HG03139 (cell line): ENCODE results near the gene DENND5A.
"Not testable (repeated sequence)": the region's sequence is repeated elsewhere in the genome, so short reads cannot be mapped to it uniquely, and the experiment has no call there.

ENCODE experiments used
- ATAC-seq: cut with Tn5 transposase; IDR thresholded peaks from one replicate; pipeline ENCODE4 v1.9.1; 2021; ENCODE audit not compliant: unreplicated experiment

DENND5A gene

DNA sequence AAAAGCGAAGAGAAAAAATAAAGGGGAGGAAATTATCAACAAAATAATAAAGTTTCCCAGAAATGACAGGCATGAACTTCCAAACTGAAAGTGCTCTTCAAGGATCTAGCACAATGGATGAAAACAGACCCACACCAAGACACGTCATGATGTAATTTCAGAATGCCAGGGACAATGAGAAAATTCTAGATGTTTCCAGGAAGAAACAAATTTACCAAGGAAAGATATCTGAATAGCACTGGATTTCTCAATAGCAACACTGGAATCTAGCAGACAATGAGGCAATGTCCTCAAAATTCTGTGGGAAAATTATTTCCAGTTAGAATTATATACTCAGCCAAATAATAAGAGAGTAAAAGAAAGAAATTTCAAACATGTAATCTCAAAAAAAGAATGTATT lies 46.0 kb downstream of the DENND5A start:
- no peak for ATAC-seq

DNA sequence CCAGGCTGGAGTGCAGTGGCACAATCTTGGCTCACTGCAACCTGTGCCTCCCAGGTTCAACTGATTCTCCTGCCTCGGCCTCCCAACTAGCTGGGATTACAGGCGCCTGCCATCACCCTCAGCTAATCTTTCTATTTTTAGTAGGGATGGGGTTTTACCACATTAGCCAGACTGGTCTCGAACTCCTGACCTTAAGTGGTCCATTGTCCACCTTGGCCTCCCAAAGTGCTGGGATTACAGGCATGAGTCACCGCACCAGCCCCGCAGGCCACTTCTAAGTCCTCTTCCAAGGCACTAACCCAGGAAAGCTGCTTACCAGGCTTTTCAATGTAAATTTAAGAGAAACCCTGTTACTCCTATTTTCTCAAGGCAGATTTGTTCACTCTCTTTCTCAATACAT lies 50.4 kb downstream of the DENND5A start:
- ATAC-seq: no peak

DNA sequence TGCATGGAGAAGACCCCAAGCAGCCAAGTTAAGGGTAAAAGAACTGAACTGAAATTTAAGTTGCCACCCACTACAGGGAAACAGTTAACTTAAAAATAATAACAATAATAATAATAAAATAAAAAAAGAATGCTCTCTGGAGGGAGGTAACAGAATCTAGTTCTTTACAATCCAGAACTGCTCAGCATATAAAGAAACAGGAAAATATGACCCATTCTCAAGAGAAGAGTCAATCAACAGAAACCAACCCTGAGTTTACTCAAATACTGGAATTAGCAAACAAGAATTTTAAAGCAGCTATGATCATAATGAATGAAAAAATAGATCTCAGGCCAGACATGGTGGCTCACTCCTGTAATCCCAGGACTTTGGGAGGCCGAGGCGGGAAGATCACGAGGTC lies 53.8 kb downstream of the DENND5A start:
- no peak for ATAC-seq

DNA sequence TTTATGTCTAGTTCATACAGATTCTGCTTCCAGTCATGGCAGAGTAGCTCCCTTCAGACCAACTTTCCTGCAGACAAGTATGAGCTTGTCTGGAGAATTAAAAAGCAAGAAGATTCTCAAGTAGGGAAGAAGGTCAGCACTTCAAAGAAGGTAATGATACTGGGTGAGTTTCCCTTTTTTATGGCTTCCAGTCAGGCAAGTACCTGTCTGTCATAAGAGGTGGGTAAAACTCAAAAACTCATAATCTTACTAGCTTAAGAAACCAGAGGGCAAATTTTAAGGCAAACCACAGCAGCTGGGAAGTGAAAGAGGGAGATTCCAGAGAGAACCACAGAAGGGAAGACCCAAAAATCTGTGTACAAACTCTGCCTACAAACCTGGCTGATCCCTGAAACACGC lies 54.2 kb downstream of the DENND5A start:
- no peak for ATAC-seq

DNA sequence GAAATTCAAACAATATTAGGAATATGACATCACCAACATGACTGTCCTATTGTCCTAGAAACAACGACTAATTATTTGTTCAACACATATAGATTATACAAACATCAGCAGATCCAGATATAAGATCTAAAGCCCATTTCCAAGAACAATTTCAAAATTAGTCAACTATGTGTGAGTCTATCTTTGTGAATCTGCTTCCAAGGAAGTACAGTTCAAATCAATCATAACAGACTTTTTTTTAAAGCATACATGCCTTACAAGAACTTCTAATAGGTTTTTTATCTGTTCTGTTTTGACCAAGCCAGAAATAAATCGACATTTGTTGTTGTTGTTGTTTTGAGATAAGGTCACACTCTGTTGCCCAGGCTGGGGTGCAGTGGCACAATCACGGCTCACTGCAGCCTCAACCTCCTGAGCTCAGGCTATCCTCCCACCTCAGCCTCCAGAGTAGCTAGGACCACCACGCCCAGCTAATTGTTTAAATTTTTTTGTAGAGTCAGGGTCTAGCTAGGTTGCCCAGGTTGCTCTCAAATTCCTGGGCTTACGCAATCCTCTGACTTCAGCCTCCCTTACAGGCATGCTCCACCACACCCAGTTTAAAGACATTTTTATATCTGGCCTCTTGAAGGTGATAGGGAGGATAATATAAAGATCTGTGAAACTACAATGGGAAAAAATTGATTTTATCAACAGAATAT lies 54.8 kb downstream of the DENND5A start:
- ATAC-seq: no peak

DNA sequence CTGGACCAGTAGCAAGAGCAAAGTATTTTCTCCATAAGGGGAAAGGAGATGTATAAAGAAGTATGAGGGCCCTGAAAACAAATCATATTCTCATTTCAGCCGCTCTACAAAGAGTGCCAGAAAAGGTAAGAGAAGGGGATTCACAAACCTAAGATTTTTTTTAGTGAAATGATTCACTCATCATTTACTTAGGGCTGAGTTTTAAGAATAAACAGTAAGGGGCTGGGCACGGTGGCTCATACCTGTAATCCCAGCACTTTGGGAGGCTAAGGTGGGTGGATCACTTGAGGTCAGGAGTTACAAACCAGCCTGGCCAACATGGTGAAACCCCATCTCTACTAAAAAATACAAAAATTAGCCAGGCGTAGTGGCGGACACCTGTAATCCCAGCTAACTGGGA lies 55.5 kb downstream of the DENND5A start:
- not testable (repeated sequence) for ATAC-seq

DNA sequence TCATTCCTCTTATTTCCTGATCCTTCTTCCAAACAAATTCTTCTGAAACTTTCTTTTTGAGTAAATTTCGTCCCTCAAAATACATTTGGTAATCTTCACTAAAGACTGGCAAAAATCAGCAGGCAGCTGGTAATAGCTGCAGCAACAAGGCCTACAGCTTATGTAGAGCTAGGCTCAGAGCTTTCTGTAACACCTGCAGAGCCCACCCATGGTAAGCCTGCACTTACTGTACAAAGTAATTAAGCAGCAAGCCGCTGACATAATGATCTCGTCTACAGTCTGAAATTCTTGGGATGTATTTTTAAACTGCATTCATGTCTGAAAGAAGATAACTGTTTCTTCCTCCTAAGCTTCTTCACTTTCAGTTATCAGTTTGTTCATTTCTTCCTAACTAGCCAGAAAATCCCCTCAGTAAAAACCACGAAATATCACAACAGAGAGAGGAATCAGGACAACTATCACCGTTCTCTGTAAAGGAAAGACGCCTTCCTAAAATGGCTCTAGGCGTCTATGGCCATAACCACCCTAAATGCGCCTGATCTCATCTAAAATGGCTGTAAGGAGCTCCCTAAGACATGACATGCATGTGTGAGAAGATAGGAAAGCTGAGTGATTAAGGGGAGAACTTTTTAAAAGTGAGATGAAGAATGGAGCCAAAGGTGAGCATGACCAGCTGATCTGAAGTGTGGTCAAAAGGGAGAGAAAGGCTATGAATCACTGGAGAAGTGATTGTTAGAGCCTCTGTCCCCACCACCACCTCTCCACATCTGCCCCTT lies 56.2 kb downstream of the DENND5A start:
- no peak for ATAC-seq

DNA sequence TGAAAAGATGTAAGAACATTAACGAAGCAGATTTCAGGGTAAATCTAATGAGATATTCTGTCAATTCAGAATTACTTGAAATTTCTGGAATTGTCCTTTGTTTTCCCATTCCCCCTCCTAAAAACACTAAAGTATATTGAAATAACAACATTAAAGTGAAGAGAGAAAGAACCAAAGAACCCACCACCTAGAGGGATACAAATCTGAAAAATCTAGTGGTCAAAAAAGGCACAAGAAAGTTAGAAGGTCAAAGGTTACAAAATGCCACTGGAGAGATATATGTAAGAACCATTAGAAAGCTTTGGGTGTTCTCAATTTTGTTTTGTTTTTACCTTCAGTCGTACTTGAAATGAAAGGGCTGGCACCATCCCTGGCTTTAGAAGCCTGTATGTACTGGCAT lies 57.9 kb downstream of the DENND5A start:
- ATAC-seq: no peak

DNA sequence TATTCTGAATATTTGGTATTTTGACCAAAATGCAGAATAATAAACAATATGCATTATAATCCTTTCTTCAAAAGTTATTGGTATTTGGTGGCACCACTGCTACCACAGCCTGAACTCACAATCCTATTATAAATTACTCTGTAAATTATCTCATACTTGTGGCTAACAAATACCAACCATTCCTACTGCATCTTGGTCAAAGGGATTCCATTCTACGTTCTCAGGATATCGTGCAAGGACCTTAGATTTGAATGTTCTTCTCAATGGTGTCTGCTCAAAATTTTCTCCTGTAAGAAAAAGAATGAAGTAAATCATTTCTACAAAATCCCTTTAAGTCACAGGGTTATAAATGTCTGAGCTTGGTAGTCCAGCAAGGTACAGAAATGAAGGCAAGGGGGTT lies 58.7 kb downstream of the DENND5A start:
- no peak for ATAC-seq

DNA sequence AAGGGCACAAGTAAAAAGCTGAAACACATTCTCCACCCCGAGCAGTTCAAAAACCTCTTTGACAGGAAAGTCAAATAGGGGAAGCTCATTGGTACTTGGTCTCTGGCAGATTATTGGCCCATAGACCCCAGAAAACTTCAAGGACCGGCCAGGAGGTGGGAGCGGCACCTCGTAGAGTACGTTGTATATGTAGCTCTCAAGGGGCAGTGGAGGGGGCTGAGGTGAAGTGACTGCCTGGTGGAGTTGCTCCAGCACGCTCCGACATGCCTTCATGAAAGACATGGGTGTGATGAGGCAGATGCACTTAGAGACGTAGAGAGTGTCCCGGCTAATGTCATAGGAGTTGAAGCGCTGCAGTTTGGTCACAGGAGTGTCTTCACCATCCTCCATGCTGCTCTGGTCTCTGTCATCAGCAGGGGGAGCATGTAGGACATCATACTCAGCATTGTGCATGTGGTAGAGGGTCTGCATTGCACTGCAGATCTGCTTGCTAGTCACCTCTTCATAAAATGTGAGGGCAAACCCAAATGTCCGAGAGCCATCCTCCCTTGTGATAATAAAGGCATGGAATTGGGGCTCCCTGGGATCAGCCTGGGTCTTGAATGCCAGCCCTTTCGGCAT lies 61.3 kb downstream of the DENND5A start:
- ATAC-seq: no peak

DNA sequence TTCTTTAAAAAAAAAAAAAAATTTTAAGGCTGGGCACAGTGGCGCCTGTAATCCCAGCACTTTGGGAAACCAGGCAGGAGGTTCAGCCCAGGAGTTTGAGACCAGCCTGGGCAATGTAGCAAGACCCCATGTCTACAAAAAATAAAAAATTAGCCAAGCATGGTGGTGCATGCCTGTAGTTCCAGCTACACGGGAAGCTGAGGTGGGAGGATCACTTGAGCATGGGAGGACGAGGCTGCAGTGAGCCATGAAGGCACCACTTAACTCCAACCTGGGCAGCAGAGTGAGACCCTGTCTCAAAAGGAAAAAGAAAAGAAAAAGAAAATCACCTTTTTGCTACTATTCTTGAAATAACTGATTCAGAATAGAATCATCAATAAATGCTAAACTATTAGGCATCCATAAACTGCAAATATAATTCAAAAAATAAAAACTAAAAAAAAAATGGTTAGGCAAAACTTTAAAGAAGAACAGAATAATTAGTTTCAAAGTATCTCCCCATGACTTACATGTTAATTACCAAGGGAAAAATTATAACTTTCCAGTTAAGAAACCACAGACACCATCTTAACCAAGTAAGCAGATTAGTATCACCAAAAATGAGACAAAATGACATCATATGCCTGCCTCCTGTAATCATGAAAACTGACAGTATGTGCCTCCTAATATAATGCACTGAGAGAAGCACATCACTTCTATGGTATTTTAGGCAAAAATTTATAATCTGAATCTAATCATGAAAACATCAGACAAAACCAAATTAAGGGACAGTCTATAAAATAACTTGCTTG lies 63.6 kb downstream of the DENND5A start:
- ATAC-seq: no peak

DNA sequence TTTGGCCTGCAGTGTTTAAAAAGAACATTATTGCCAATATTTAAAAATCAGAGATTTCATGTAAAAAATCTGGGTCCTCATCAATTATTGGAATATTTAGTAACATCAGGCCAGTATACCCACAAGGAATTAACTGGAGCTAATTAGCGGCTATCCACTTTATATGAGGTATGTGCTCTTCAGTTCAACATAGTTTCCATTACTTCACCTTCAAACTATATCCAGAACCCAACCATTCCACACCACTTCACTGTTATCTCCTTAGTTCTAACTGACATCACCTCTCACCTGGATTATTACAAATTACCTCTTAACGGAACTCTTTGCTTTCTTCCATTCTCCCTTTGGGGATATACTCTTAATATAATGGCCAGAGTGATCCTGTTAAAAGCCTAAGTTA lies 64.7 kb downstream of the DENND5A start:
- ATAC-seq: no peak

DNA sequence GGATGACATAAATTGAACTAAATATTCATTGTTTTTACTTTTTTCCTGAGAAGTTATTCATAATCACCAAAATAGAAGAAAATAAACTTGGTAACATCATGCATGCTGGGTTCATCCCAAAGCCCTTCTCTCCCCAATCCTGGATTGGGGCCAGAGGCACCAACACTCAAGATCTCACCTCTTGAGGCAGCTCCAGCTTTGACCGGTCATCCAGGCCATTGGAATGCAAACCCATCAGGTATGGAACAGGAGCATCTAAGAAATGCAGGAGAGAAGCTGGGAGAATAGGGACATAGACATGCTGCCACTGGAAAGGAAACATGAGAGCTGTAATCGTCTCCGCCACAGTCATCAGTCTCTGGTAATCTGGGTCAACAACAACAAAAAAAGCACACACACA lies 71.8 kb downstream of the DENND5A start:
- no peak for ATAC-seq

DNA sequence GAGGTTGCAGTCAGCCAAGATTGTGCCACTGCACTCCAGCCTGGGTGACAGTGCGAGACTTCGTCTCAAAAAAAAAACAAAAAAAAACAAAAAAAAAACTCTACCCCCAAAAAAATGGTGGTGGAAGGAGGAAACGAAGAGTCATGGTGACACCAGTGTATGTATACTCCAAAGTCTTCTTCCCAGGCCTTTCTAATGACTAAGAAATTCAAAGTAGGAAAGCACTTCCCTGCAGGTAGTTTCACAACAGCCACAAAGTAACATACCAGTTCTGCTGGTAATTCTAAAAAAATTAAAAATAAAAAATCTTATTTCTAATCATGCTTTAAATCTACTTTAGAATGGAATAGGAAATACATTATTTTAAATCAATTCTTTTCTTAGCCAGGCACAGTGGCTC lies 72.6 kb downstream of the DENND5A start:
- no peak for ATAC-seq

DNA sequence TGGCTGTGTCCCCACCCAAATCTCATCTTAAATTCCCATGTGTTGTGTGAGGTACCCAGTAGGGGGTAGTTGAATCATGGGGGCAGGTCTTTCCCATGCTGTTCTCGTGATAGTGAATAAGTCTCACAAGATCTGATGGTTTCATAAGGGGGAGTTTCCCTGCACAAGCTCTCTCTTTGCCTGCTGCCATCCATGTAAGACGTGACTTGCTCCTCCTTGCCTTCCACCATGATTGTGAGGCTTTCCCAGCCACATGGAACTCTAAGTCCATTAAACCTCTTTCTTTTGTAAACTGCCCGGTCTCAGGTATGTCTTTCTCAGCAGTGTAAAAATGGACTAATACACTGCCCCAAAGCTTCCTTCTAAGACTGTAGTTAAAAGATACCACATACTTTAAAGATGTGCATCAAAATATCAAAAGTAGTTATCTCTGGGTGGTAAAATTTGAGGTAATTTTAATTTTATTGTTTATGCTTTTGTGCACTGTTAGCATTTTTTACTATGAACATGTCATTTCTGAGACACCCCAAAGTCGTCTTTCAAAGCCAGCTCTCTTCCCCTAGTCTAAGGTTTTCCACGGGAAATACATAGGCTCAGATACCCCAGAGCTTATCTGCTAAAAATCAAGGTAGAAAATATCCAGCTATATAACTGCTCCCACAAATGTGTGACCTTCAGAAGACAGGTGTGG lies 74.7 kb downstream of the DENND5A start:
- ATAC-seq: not testable (repeated sequence)

DNA sequence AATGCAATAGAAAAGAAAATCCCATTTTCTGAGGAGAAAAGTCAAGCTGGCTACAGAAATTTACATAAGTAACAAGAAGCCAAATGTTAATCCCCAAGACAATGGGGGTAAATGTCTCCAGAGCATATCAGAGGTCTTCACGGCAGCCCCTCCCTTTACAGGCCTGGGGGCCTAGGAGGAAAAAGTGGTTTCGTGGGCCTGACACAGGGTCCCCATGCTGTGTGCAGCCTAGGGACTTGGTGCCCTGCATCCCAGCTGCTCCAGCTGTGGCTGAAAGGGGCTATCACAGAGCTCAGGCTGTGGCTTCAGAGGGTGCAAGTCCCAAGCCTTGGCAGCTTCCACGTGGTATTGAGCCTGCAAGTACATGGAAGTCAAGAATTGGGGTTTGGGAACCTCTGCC lies 76.3 kb downstream of the DENND5A start:
- ATAC-seq: not testable (repeated sequence)

DNA sequence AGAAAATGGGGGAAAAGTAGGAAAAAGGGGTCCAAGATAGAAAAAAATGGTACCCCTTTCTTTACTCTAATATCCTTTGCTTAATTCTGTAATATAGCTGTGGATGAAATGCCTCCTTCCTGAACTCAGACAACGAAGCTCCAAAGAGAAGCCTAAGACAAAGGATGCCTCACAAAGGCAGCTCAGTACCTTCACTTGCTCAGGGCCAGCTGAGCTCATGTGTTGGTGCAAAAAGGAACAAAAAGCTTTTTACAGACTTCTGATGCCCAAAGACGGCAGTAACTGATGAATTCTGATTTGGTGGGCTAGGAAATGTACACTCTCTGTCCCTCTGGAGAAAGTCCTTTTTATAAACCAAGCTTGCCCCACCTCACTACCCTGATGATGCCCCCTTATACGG lies 77.5 kb downstream of the DENND5A start:
- ATAC-seq: no peak

DNA sequence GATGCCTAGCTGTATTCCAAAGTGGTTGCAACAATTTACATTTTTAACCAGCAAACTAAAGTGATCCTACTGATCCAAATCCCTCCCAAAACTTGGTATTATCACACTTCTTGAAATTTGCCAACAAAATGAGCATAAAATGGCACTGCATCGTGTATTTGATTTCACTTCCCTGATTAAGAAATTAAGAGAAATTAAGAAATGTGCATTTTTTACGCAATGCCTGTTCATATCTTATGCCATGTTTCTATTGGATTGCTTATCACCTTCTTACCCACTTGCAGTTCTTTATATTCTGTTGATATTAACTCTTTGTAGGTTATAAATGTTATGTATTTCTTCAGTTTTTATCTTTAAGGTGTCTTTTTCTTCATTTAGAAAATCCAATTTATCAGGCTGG lies 80.6 kb downstream of the DENND5A start:
- no peak for ATAC-seq

DNA sequence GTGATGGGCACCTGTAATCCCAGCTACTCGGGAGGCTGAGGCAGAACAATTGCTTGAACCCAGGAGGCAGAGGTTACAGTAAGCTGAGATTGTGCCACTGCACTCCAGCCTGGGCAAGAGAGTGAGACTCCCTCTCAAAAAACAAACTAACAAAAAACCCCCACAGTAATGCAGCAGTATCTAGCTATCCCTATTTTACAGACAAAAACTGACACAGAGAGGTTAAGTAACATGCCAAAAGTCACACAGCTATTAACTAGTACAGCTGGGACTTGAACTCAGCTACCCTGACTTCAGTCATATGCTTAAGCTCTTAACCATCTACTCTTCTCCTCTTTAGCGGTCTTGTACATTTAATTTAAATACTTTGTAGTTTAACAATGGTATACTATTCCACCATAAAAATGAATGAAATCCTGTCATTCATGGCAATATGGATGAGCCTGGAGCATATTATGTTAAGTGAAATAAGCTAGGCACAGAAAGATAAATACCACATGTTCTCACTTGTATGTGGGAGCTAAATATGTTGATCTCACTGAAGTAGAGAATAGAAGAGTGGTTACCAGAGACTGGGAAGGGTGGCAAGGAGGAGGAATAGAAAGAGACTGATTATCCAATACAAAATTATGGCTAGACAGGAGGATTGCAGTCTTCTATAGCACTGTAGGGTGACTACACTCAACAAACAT lies 82.8 kb downstream of the DENND5A start:
- no peak for ATAC-seq

DNA sequence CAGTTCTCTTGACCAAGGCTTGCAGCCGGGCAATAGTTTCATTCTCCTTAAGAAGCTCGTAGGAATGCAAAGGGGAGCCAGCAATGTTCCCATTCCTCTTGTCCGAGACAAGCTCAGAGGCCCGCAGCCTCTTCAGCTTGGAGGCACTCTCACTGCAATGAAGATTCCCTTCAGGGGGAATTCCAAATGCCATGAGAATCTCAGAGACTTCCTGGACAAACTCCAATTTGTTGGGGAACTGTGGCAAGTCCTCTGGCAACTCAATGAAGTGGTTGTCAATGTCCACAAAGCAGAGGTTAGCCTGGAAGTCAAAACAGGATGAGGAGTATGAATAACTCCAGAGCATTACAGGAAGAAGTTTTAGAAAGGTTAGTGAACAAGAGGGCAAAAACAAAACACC lies 84.4 kb downstream of the DENND5A start:
- ATAC-seq: no peak
